Measurements from ENCODE around the gene AGAP3. TPM values are rescaled to one million over a fixed set of nuclear protein-coding genes. Genes with fewer than 3 reads are reported as not detected.
A peak's percentile ranks its signal among the peaks of the same experiment; 100 is the strongest.

The AGAP3 gene
- total RNA-seq, 1 experiment from 2014 or later: 115 TPM

- intact Hi-C loops (cut with micrococcal nuclease; ENCODE audit: unreplicated experiment): no loop called here
- Histone ChIP-seq H3K4me1 (ENCODE audit: insufficient read depth, low read length, poor library complexity, severe bottlenecking) (peaks cover 13% of the 10 kb centered on the region), H3K27ac (ENCODE audit: low read depth, low read length, poor library complexity, severe bottlenecking) (no peak overlapping the region), H3K36me3 (ENCODE audit: insufficient read depth, low read length, poor library complexity, severe bottlenecking) (peaks cover 68% of the 10 kb centered on the region), H3K9me3 (ENCODE audit: low read depth, low read length, poor library complexity, severe bottlenecking) (no peaks in the 10 kb centered on the region), H3K27me3 (replicated peaks; ENCODE audit: insufficient read depth, low read depth, low read length, poor library complexity) (no peaks in the 10 kb centered on the region), H3K4me3 (ENCODE audit: low read depth, low read length, poor library complexity, severe bottlenecking) (no peak overlapping the region)
- ChIA-PET CTCF (interaction anchor here (0.6 kb wide), 1 partner anchor 20 kb away, joined by 5 read pairs; no protein-coding TSS in a partner anchor), POLR2A (ENCODE audit: low non-redundant PET) (no interaction called here)
- DNase-seq (ENCODE audit: low spot score): no peak
- no peak for TF ChIP-seq EZH2 (IDR thresholded peaks at IDR 0.05; ENCODE audit: borderline replicate concordance, low read depth, low read length, poor library complexity, severe bottlenecking)
- no peak for TF ChIP-seq CTCF (conservative IDR thresholded peaks at IDR 0.05; ENCODE audit: low read depth, low read length)
- BruUV-seq (replicated peaks): no TSS peak
Observed at GRCh38 chr7:151074817-151075661, 11.2 kb upstream of the AGAP3 start.

GRCh38 chr7:151075662-151075971 lies 10.7 kb upstream of the AGAP3 start:
- no peak for TF ChIP-seq CTCF (conservative IDR thresholded peaks at IDR 0.05; ENCODE audit: low read depth, low read length)
- no peak for TF ChIP-seq EZH2 (IDR thresholded peaks at IDR 0.05; ENCODE audit: borderline replicate concordance, low read depth, low read length, poor library complexity, severe bottlenecking)
- H3K27ac ChIP-seq (ENCODE audit: low read depth, low read length, poor library complexity, severe bottlenecking): no peak overlapping the region
- H3K9me3 ChIP-seq (ENCODE audit: low read depth, low read length, poor library complexity, severe bottlenecking): no peaks in the 10 kb centered on the region
- BruUV-seq (replicated peaks): no TSS peak
- no peak overlapping the region for H3K4me3 ChIP-seq (ENCODE audit: low read depth, low read length, poor library complexity, severe bottlenecking)
- ChIA-PET POLR2A (ENCODE audit: low non-redundant PET) (no interaction called here), CTCF (interaction anchor here (0.6 kb wide), 2 partner anchors 15 to 19 kb away, joined by 5 to 6 read pairs; no protein-coding TSS in a partner anchor)
- no peak for DNase-seq (ENCODE audit: low spot score)
- intact Hi-C loops (cut with micrococcal nuclease; ENCODE audit: unreplicated experiment): no loop called here
- H3K4me1 ChIP-seq (ENCODE audit: insufficient read depth, low read length, poor library complexity, severe bottlenecking): peaks cover 13% of the 10 kb centered on the region
- peaks cover 63% of the 10 kb centered on the region for H3K36me3 ChIP-seq (ENCODE audit: insufficient read depth, low read length, poor library complexity, severe bottlenecking)
- H3K27me3 ChIP-seq (replicated peaks; ENCODE audit: insufficient read depth, low read depth, low read length, poor library complexity): no peaks in the 10 kb centered on the region

GRCh38 chr7:151075978-151076426 lies 10.3 kb upstream of the AGAP3 start:
- CTCF ChIA-PET: interaction anchor here (0.6 kb wide), 1 partner anchor 15 kb away, joined by 6 read pairs; no protein-coding TSS in a partner anchor
- no peaks in the 10 kb centered on the region for H3K9me3 ChIP-seq (ENCODE audit: low read depth, low read length, poor library complexity, severe bottlenecking)
- H3K36me3 ChIP-seq (ENCODE audit: insufficient read depth, low read length, poor library complexity, severe bottlenecking): peaks cover 59% of the 10 kb centered on the region
- DNase-seq (ENCODE audit: low spot score): no peak
- no peaks in the 10 kb centered on the region for H3K27me3 ChIP-seq (replicated peaks; ENCODE audit: insufficient read depth, low read depth, low read length, poor library complexity)
- H3K4me3 ChIP-seq (ENCODE audit: low read depth, low read length, poor library complexity, severe bottlenecking): no peak overlapping the region
- BruUV-seq (replicated peaks): TSS peak; percentile 70
- intact Hi-C loops (cut with micrococcal nuclease; ENCODE audit: unreplicated experiment): no loop called here
- no peak for TF ChIP-seq CTCF (conservative IDR thresholded peaks at IDR 0.05; ENCODE audit: low read depth, low read length)
- no peak for TF ChIP-seq EZH2 (IDR thresholded peaks at IDR 0.05; ENCODE audit: borderline replicate concordance, low read depth, low read length, poor library complexity, severe bottlenecking)
- no peak overlapping the region for H3K27ac ChIP-seq (ENCODE audit: low read depth, low read length, poor library complexity, severe bottlenecking)
- POLR2A ChIA-PET (ENCODE audit: low non-redundant PET): no interaction called here
- peaks cover 14% of the 10 kb centered on the region for H3K4me1 ChIP-seq (ENCODE audit: insufficient read depth, low read length, poor library complexity, severe bottlenecking)
